Activated T-cell treated with anti-CD3 and anti-CD28 coated beads, Interleukin-2, amount 50 U/mL, for 1 hour (primary cell): ENCODE results near the gene SNHG17.
"Not testable (repeated sequence)": the region's sequence is repeated elsewhere in the genome, so short reads cannot be mapped to it uniquely, and the experiment has no call there.

Source experiments
- DNase-seq: peaks from one replicate; pipeline ENCODE4 v3.0.0-alpha.2; 2020

The SNHG17 gene

DNA sequence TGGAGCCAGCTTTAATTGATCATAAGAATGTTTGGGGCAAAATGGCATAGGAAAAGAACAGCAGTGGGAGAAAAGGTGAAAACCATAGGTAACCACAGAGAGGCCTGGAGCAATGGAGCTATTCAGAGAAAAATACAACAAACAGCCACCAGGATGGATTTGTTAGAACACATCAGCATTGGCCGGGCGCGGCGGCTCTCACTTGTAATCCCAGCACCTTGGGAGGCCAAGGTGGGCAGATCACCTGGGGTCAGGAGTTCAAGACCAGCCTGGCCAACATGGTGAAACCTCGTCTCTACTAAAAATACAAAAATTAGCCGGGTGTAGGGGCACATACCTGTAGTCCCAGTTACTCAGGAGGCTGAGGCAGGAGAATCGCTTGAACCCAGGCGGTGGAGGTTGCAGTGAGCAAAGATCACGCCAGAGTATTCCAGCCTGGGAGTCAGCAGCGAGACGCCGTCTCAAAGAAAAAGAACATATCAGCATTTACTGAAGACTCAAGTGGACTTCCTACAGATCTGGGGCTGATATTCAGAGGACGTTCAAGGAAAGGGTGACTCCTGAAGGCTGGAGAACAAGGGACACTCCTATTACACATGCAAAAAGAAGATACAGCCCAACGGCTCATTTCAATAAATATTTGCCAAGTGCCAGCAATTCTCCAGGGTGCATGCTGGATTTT lies 20.2 kb downstream of the SNHG17 start:
- DNase-seq = no peak

DNA sequence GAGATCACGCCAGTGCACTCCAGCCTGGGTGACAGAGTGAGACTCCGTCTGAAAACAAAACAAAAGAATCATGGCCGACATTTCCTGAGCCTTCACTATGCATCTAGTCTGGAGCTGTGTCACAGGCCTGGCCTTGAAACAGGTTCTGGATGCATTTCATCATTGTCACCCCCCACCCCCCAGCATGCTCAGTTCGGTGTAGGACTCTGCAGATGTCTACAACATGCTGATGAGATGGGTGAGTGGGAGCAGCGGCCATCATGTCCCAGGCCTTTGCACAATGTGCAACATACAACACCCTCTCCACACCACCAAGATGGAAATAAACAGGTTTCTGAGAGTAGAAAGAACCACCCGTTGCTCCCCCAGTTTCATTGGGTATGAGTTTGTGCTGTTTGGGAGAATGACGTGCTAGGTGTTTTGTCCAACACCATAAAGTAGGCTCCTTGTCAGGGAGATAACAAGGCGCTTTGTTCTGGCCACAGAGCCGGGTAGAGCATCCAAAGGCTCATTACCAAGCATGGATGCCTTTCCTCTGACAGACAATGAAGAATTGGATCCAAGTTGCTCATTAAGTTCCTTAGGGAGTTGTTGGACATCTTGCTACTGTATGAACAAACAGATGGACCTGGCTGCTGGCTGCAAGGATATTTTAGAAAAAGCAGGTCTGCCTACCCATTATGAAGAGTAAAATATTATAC lies 22.1 kb downstream of the SNHG17 start:
- DNase-seq = no peak

DNA sequence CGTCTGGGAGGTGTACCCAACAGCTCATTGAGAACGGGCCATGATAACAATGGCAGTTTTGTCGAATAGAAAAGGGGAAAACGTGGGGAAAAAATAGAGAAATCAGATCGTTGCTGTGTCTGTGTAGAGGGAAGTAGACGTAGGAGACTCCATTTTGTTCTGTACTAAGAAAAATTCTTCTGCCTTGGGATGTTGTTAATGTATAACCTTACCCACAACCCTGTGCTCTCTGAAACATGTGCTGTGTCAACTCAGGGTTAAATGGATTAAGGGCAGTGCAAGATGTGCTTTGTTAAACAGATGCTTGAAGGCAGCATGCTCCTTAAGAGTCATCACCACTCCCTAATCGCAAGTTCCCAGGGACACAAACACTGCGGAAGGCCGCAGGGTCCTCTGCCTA lies 27.3 kb downstream of the SNHG17 start:
- not testable (repeated sequence) for DNase-seq

DNA sequence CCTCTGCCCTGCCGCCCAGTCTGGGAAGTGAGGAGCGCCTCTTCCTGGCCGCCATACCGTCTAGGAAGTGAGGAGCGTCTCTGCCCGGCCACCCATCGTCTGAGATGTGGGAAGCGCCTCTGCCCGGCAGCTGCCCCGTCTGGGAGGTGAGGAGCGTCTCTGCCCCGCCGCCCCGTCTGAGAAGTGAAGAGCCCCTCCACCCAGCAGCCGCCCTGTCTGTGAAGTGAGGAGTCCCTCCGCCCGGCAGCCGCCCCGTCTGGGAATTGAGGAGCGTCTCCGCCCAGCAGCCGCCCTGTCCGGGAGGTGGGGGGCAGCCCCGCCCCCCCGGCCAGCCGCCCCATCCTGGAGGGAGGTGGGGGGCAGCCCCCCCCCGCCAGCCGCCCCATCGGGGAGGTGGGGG lies 27.8 kb downstream of the SNHG17 start:
- DNase-seq = no peak

DNA sequence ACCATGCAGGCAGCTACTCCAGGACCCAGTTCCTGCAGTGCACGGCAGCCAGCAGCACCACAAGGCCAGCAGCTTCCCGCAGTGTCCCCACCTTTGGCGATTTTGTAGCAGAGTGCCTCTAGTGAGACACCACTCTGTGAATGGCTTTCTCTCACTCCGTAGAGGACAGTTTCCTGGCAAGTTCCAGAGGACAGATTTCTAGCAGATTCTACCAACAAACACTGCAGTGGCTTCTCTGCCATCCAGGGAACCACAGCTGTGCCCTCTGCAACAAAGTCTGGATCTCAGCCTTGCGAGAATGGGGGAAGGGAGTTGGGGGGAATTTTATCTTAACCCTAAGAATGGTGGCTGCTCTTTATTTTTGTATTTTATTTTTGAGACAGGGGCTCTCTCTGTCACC lies 28.7 kb downstream of the SNHG17 start:
- no peak for DNase-seq

DNA sequence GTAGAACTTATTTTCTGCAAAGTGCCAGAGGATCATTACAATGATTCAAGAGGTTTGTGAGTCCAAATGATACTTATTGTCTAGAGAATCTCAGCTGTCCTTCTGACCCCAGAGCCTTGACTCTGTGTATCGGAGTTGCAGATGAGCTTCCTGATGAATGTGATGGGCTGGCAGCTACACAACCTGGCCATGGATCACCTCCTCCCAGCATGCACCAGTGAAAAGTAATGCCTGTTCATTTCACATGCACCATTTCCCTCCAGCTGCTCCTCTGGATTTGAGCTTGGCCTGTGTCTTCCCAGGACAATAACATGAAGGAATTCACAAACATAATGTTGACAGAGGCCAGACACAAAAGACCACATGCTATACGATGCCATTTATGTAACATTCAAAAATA lies 30.0 kb downstream of the SNHG17 start:
- DNase-seq = no peak

DNA sequence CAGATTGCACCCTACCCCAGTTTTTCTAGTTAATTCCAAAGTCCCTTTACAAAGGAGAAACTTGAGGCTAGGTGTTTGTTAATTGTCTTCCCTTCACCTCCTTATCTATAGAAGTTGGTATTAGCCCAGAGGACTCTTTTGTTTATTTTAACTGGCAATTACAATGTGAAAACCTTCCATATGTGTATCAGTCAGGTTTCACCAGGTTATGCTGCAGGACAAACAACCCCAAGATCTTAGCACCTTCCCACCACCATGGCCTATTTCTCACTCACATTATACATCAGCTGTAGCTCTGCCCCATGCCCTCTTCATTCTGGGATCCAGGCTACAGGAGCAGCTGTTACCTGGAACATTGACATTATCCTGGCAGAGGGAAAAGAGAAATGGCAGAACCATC lies 31.1 kb downstream of the SNHG17 start:
- DNase-seq = no peak

DNA sequence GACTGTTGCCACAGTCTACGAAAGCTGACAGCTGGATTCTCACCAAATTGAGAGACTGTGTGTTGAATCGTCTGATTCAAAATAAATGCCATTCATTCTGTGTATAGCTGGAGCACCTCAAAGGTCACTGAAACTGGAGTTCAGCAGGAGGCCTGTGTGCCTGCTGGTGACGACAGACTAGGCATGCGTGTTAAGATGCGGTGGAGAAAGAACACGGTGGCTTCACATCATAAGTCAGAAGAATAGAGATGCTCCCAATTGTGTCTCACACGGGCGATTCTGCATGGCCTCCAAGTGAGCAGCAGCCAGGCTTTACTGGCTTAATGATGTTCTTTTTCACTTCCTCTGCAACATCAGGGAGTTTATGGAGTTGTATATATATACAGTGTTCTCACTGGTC lies 32.3 kb downstream of the SNHG17 start:
- no peak for DNase-seq

DNA sequence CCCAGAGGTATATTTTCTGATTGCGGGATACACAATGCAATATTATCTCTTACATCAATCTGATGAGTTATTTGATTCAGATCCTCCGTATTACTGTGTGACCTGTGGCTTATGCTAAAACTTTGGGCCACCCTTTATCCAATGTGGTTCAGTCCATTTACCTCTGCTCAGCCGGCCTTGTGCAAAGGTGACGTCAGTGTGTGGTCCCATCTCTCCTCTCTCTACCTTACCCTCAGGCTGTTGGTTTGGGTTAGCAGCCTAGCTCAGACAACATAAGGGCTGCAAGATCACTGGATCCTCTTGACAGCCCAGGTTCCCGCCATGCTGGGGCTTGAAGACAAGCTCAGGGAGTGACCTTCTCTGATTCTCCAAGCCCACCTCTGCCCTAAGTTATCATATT lies 33.0 kb downstream of the SNHG17 start:
- no peak for DNase-seq

DNA sequence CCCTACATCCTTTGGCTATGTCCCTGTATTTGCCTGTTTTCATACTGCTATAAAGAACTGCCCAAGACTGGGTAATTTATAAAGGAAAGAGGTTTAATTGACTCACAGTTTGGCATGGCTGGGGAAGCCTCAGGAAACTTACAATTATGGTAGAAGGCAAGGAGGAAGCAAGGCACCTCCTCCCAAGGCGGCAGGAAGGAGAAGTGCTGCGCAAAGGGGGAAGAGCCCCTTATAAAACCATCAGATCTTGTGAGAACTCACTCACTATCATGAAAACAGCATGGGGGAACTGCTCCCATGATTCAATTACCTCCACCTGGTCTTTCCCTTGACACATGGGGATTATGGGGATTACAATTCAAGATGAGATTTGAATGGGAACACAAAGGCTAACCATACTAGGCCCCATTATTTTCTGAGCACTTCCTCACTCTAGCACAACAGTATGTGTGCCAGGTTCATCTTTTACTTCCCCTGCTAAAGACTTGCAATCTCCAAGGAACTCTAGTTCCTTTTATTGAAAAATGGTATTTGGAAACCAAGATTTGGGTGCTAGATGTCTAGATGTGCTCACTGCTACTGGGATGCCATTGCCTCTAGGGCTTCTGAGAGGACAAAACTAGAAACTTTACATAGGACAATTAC lies 39.3 kb downstream of the SNHG17 start:
- DNase-seq = not testable (repeated sequence)

DNA sequence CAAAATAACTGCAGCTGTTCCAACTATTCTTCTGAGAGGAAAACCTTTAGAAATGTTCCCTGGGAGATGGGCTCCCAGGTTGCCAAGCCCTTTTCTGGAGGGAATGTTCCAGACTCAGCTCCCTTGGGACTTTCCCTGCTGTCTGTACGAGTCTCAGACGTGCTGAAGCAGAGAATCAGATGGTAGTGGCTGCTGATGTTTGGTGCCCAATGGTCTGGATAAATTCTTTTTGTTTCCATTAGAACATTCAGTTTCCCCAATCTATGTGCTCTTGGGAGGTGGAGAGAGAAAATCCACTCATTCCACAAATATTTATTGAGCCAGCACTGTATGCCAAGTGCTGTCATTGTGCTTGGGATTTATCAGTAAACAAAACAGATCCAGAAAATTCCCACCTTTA lies 40.0 kb downstream of the SNHG17 start:
- DNase-seq = no peak

DNA sequence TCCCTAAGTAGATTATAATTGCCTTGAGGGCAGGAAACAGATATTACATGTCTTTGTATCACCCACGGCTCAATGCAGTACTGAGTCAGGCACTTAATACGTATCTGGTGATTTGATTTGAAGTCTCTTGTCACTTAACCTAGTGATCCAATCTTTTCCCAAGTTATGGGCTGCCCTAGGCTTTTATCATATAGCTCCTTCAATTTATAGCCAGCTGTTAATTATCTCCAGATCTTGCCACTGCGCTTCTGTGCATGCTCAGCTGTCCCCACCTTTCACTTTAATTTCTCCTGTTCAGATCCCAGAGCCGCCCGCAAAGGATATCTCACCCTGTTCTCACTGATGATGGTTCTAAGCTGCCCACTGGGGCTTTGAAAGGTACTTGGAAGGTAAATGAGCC lies 41.9 kb downstream of the SNHG17 start:
- no peak for DNase-seq

DNA sequence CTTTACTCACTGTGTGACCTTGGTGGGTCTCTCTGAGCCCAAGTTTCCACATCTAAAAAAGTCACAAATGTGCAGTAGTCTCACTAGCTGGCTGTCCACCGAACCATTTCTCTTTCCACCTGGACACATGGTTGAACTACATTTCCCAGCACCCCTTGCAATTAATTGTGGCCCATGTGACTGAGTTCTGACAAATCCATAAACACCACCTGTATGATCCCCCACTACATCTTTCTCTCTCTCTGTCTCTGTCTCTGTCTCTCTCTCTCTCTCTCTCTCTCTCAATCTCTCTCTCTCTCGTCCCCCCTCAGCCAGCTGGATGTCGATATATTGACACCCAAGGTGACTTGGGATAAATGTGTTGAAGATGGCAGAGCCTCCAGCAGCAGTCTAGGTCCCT lies 42.8 kb downstream of the SNHG17 start:
- DNase-seq = no peak

DNA sequence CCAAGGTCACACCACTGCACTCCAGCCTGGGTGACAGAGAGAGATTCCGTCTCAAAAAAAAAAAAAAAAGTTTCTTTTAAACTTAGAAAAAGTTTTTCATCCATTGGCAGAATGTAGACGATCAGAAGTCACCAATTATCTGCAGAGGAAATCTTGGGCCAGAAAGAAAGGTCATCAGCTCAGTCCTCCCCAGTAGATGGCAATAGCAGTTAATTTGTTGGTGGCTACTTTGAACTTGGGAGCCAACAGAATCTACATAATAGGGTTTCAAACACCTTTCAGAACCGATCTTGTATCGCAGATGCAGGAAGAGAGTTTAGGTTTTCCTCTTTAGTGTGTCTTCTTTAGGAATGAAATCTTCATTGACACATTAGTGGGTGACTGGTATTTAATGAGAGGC lies 47.2 kb downstream of the SNHG17 start:
- DNase-seq = no peak

DNA sequence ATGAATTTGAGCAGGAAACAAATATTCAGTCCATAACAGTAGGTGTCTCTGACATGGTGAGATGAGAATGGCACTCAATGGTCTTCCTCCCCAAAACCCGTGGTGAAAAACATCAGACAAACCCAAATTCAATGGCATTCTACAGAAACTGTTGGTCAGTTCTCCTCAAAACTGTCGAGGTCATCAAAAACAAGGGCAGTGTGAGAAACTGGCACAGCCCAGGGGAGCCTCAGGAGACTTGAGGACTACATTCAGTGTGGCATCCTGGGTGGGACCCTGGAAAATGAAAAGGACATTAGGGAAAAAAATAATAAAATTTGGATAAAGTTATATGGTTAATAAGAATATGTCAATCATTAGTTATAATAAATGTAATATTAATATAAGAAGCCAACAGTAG lies 48.3 kb downstream of the SNHG17 start:
- no peak for DNase-seq

DNA sequence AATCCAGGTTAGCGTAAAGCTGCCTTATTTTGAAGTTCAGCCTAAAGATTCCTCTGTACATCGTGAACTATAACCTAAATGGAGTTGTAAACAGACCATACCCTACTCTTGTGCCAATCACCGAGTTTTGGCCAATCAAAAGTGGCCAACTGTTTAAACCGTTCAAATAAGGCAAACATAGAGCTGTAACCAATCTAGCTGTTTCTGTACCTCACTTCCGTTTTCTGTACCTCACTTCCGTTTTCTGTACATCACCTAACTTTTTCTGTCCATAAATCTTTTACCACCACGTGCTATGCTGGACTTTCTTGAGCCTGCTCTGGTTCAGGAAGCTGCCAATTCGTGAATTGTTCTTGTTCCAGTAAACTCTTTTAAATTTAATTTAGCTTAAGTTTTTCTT lies 49.1 kb downstream of the SNHG17 start:
- DNase-seq = no peak

DNA sequence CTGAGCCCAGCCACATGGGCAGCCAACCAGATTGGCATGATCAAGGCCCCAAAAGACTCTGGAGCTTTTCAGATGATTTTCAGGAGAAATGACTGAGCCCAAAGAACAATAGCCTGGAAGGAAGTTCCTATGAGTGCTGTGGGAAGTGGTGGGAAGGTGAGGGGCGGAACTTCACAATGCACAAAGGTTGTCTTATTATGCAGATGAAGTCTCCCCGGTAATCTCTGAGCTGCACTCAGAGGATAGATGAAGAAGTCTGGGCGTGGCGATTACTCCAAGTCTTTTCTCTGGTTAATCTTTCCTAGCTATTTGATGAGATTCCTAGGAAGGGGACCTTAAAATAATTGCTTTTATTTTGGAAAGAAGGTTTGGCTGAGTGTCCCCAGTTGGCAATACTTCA lies 52.0 kb downstream of the SNHG17 start:
- DNase-seq = no peak

DNA sequence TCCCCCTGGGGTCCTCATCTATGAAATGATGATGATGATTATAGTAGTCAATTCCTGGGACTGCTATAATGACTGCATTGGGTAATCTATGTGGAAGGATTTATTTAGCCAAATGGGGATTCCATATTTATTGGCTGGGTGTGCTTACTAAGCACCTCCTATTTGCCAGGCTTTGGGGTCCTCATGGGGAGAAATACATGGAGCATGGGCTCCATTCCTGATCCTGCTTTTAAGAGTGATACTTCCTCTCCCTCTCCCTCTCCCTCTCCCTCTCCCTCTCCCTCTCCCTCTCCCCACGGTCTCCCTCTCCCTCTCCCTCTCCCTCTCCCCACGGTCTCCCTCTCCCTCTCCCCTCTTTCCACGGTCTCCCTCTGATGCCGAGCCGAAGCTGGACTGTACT lies 57.3 kb downstream of the SNHG17 start:
- not testable (repeated sequence) for DNase-seq

DNA sequence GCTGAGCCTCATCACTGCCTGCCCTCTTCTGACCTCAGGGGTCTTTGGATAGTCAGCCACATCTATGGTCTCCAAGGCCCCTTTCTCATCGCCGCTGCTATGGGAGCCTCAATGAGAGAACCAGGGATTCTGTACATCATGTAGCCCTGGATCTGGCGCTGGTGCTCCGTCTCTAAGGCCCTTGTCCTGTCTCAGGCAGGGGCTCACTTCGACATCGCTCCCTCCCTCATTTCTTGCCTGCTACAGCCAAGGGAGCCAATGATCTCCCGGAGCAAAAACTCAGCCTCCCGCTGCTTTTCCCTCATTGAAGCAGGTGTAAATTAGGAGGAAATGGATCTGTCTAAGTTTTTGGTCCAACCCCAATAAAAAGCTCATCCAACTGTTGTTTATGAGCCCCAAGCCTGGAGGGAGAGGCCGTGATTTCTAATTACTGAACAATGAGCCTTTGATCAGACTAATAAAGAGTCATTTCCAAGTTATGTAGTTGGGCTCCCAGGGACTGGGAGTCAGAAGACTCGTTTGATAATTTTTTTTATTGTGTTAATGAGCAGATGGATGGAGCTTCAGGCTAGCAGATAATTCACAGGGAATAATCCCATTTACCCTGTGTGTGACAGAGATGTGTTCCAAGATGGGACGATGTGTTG lies 58.0 kb downstream of the SNHG17 start:
- no peak for DNase-seq

DNA sequence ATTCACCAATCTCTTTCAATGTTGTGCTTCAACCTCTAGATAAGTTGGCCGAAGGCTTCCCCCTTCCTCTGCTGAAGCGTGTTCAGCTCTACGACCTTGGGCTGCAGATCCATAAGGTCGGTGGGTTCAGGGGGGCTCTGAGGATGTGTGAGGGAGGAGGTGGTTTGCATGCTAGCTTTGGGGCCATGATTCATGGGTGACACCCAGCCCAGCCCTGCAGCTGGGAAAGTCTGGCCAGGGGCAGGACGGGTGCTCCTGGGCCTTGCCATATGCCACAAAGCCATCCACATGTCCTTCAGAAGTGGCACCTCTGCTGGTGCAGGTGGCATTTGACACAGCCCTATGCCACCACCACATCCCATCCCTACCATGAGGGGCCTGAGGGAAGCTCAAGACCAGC lies 61.2 kb downstream of the SNHG17 start:
- no peak for DNase-seq

DNA sequence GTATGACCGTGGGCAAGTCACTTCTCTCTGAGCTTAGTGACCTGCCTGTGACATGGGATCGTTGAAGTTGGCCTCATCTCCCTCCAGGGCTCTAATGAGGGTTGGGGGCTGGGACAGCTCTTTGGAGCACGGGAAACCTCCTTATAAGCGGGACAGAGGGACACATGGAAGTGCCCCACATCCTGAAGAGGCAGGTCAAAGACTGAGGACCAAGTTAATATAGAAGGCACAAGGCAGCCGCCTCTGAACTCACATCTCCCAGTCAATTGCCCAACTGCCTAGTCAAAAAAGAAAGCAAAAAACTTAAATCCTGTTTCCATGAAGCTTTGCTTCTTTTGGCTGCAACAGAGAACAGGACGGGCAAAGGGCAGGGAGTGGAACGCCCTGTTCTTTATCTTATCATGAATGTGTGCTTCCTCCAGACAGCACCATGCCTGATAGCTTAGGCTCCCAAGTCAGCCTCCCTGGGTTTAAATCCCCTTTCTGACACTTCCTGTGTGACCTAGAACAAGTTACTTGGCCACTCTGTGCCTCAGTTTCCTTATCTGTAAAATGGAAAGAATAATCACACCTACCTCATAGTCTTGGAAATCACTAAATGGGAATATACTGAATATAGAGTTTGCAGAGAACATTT lies 61.8 kb downstream of the SNHG17 start:
- no peak for DNase-seq

DNA sequence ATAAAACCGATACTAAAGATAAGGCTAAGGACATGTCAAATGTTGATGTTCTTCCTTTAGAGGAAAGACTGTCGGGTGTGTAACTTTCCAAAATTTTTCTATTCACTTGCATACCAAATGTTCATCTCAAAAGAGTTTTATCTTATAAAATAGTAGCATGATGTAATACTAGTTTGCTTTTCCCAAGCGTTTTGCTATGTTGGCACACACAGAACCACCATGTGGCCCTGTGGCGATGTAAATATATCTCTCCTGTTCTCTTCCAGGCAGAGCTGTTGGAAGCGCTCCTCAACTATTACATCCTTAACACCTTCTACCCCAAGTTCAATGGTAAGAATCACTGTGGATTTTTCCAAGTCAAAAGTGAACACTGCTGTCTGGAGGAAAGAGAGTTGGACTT lies 62.3 kb downstream of the SNHG17 start:
- DNase-seq = no peak
